ENCODE measurements around the gene DHRS4. TPM values are rescaled to one million over a fixed set of nuclear protein-coding genes. Genes with fewer than 3 reads are reported as not detected.

DHRS4 gene
- total and polyA plus RNA-seq, 9 of the 15 experiments (the other 6 are each of a cell fraction or from before 2014, with no cell fraction given): 0.51 to 35.9 (median 10.1) TPM

GRCh38 chr14:23932639-23933038 lies 20.9 kb upstream of the DHRS4 start (continued):
- TF ChIP-seq ZFX (CRISPR knock-in tag; IDR thresholded peaks at IDR 0.05): 0 out of 2 replicates have a peak, but pooled peaks have one; percentile 1
- TF ChIP-seq CCAR2 (IDR thresholded peaks at IDR 0.05; ENCODE audit: low read depth, low read length): no peak
- TF ChIP-seq NR2C2 (CRISPR knock-in tag; IDR thresholded peaks at IDR 0.05): no peak
- no peak for TF ChIP-seq NR2C2 (tag; IDR thresholded peaks at IDR 0.05)
- TF ChIP-seq, protein P1, sequence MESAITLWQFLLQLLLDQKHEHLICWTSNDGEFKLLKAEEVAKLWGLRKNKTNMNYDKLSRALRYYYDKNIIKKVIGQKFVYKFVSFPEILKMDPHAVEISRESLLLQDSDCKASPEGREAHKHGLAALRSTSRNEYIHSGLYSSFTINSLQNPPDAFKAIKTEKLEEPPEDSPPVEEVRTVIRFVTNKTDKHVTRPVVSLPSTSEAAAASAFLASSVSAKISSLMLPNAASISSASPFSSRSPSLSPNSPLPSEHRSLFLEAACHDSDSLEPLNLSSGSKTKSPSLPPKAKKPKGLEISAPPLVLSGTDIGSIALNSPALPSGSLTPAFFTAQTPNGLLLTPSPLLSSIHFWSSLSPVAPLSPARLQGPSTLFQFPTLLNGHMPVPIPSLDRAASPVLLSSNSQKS (CRISPR knock-in tag; IDR thresholded peaks at IDR 0.05): no peak
- TF ChIP-seq U2AF1 (optimal IDR thresholded peaks at IDR 0.05; ENCODE audit: low read depth, low read length): no peak
- peak; percentile 55 for TF ChIP-seq CBFA2T2 (conservative IDR thresholded peaks at IDR 0.05)
- TF ChIP-seq FOXJ3 (CRISPR knock-in tag; IDR thresholded peaks at IDR 0.05): no peak
- no peak for TF ChIP-seq RFX7 (CRISPR knock-in tag; IDR thresholded peaks at IDR 0.05)
- no peak for TF ChIP-seq ZNF586 (CRISPR knock-in tag; conservative IDR thresholded peaks at IDR 0.05)
- no peak for TF ChIP-seq FOXA3 (CRISPR knock-in tag; conservative IDR thresholded peaks at IDR 0.05 in 1 of 2, IDR thresholded peaks at IDR 0.05 in 1 of 2)
- no peak for TF ChIP-seq ZNF134 (CRISPR knock-in tag; conservative IDR thresholded peaks at IDR 0.05)
- TF ChIP-seq TARDBP (IDR thresholded peaks at IDR 0.05): no peak
- no peak for TF ChIP-seq HMG20B (CRISPR knock-in tag; IDR thresholded peaks at IDR 0.05)
- no peak for TF ChIP-seq ETS2 (tag; IDR thresholded peaks at IDR 0.05; ENCODE audit: borderline replicate concordance, poor library complexity, severe bottlenecking)
- no peak for TF ChIP-seq FOS (IDR thresholded peaks at IDR 0.05; ENCODE audit: extremely low read depth, insufficient read length)
- no peak for TF ChIP-seq ZNF436 (CRISPR knock-in tag; IDR thresholded peaks at IDR 0.05)
- TF ChIP-seq NONO (IDR thresholded peaks at IDR 0.05; ENCODE audit: low read depth in 2 of 2, low read length in 1 of 2): no peak
- TF ChIP-seq, protein P2, sequence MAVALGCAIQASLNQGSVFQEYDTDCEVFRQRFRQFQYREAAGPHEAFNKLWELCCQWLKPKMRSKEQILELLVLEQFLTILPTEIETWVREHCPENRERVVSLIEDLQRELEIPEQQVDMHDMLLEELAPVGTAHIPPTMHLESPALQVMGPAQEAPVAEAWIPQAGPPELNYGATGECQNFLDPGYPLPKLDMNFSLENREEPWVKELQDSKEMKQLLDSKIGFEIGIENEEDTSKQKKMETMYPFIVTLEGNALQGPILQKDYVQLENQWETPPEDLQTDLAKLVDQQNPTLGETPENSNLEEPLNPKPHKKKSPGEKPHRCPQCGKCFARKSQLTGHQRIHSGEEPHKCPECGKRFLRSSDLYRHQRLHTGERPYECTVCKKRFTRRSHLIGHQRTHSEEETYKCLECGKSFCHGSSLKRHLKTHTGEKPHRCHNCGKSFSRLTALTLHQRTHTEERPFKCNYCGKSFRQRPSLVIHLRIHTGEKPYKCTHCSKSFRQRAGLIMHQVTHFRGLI (CRISPR knock-in tag; IDR thresholded peaks at IDR 0.05): 0 out of 2 replicates have a peak, but pooled peaks have one; percentile 60
- no peak for TF ChIP-seq DLX4 (CRISPR knock-in tag; IDR thresholded peaks at IDR 0.05)
- TF ChIP-seq CXXC5 (CRISPR knock-in tag; IDR thresholded peaks at IDR 0.05): peak; percentile 55
- TF ChIP-seq, protein P3, sequence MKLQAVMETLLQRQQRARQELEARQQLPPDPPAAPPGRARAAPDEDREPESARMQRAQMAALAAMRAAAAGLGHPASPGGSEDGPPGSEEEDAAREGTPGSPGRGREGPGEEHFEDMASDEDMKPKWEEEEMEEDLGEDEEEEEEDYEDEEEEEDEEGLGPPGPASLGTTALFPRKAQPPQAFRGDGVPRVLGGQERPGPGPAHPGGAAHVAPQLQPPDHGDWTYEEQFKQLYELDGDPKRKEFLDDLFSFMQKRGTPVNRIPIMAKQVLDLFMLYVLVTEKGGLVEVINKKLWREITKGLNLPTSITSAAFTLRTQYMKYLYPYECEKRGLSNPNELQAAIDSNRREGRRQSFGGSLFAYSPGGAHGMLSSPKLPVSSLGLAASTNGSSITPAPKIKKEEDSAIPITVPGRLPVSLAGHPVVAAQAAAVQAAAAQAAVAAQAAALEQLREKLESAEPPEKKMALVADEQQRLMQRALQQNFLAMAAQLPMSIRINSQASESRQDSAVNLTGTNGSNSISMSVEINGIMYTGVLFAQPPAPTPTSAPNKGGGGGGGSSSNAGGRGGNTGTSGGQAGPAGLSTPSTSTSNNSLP (IDR thresholded peaks at IDR 0.05; ENCODE audit: borderline replicate concordance, low read depth, low read length): no peak
